Epithelial cell of esophagus (primary cell): ENCODE data around the gene ZNF234.

Experiments used
- DNase-seq: peaks from one replicate; pipeline ENCODE4 v3.0.0; 2010; ENCODE audit warnings: low read depth
- H3K4me3 ChIP-seq: 2 replicates; pipeline ENCODE4 v1.5.1; 2011; ENCODE audit warnings: mild to moderate bottlenecking, low read length, control low read depth
- TF ChIP-seq, protein P1 (sequence below): IDR thresholded peaks from 2 replicates; pipeline ENCODE4 v1.5.1; 2011; ENCODE audit warnings: low read depth, mild to moderate bottlenecking, low read length, control low read depth, inconsistent platforms; ENCODE audit not compliant: insufficient read depth; ENCODE audit errors: missing control alignments

Gene ZNF234

DNA sequence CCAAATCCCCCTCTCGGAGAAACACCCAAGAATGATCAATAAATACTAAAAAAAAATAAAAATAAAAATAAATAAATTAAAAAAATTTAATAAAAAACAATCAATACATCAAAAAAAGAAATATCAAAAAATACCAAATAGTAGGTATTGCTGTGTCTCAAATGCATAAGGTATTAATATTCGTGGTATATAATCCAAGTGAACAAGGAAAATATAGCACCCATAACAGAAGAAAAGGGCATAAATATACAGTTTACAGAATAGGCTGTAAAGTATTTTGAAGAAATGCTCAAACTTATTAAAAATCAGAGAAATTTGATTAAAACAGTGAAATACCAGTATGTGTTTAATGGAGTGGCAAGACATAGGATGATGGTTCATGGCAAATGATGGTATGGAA lies 63.4 kb downstream of the ZNF234 start:
- no peak for DNase-seq
- H3K4me3 ChIP-seq, result no peak overlapping the region
- TF ChIP-seq, protein P1, sequence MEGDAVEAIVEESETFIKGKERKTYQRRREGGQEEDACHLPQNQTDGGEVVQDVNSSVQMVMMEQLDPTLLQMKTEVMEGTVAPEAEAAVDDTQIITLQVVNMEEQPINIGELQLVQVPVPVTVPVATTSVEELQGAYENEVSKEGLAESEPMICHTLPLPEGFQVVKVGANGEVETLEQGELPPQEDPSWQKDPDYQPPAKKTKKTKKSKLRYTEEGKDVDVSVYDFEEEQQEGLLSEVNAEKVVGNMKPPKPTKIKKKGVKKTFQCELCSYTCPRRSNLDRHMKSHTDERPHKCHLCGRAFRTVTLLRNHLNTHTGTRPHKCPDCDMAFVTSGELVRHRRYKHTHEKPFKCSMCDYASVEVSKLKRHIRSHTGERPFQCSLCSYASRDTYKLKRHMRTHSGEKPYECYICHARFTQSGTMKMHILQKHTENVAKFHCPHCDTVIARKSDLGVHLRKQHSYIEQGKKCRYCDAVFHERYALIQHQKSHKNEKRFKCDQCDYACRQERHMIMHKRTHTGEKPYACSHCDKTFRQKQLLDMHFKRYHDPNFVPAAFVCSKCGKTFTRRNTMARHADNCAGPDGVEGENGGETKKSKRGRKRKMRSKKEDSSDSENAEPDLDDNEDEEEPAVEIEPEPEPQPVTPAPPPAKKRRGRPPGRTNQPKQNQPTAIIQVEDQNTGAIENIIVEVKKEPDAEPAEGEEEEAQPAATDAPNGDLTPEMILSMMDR, result no peak

DNA sequence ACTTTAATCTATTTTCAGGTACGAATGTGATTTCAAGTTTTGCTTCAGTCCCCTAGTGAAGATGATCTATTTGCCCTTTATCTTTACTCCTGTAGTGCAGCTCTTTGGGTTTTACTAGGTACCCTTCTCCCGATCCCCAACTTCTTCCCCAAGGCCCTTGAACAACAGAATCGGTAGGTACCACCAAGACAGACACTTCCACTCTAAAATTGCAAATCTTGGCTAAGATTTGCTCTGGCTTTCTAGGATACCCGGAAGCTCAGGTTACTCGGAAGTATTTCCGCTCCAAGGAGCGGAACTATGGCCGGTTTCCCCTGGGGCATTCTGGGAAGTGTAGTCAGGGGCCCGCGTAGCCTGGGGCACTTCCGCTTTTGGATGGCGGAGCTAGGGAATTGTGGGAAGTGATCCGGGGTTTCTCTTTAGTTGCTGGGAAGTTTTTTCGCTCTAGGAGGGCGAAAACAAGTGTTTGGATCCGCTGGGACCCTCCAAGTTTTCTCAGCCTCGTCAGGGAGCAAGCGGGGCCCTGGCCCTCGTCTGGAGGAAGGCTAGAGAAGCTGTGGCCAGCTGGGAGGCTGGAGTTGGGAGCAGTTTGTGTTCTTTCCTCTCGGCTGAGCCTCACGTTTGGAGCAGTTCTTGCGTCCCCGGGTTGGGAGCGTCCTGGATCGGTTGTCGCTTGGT lies 65.9 kb downstream of the ZNF234 start:
- peak; percentile 94 for DNase-seq
- TF ChIP-seq, protein P1, result no peak
- peak overlapping the region; percentile 61 for H3K4me3 ChIP-seq
